GM20000 (cell line): ENCODE measurements around the gene AMOTL1.
A peak's percentile ranks its signal among the peaks of the same experiment; 100 is the strongest.

Experiments used
- DNase-seq: peaks from one replicate; pipeline ENCODE4 v3.0.0; 2012; ENCODE audit warnings: low spot score
- TF ChIP-seq, protein P1 (sequence below): IDR thresholded peaks from 2 replicates; pipeline ENCODE4 v1.5.1; 2012; ENCODE audit warnings: mild to moderate bottlenecking, control low read depth; ENCODE audit errors: extremely low read depth, missing control alignments

Gene AMOTL1

DNA sequence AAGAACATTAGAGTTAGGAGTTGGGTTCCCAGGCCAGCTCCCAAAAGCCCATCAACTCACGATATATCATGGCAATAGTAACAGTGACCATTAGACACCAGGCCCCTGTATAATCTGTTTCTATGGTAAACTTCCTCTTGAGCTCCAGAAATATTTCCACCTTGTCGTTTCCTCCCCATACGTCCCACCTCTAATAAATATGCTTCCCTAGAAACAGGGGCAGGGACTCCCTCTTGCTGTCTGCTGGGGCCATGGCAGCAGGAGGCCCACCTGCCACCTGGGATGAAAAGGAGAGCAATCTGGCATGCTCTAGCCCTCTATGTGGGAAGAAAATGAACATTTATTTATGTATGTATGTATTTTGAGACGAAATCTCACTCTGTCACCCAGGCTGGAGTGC lies 32.2 kb upstream of the AMOTL1 start:
- TF ChIP-seq, protein P1, sequence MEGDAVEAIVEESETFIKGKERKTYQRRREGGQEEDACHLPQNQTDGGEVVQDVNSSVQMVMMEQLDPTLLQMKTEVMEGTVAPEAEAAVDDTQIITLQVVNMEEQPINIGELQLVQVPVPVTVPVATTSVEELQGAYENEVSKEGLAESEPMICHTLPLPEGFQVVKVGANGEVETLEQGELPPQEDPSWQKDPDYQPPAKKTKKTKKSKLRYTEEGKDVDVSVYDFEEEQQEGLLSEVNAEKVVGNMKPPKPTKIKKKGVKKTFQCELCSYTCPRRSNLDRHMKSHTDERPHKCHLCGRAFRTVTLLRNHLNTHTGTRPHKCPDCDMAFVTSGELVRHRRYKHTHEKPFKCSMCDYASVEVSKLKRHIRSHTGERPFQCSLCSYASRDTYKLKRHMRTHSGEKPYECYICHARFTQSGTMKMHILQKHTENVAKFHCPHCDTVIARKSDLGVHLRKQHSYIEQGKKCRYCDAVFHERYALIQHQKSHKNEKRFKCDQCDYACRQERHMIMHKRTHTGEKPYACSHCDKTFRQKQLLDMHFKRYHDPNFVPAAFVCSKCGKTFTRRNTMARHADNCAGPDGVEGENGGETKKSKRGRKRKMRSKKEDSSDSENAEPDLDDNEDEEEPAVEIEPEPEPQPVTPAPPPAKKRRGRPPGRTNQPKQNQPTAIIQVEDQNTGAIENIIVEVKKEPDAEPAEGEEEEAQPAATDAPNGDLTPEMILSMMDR = no peak
- no peak for DNase-seq

DNA sequence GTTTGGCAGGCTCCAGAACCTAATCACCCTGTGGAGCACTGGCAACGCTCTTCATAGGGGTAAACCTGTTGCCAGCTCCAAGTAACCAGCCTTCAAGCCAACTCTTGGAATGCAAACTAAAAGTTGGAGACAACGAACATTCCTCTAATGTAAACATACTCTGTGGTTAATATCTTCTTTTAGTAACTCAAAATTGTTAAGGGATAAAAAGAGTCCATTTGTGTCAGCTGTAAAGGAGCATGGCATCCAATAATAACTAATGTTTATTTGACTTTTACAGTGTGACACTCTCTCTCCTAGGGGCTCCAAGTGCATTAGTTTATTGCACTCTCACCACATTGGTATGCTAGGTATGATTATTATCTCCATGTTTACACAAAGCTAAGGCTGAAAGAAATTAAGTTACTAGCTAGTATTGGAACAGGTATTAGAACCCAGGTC lies 31.0 kb upstream of the AMOTL1 start:
- TF ChIP-seq, protein P1 = no peak
- no peak for DNase-seq

DNA sequence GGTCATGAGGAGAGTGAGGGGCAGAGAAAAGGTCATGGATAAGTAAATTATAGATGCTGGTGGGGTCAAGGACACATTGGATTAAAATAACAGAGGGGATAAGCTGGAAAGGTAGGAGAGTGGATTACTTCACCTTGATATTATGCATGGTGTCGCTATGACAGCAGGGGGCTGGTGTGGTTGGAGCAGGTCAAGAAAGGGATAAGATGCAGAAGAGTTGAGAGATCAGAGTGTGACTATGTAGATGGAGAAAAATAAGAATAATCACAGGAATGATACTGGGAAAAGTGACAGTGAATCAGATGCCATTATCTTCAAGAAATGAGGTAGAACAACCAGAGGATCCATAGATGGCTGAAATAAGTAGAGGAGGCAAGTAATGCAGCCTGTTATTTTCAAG lies 29.4 kb upstream of the AMOTL1 start:
- TF ChIP-seq, protein P1 = no peak
- DNase-seq = no peak

DNA sequence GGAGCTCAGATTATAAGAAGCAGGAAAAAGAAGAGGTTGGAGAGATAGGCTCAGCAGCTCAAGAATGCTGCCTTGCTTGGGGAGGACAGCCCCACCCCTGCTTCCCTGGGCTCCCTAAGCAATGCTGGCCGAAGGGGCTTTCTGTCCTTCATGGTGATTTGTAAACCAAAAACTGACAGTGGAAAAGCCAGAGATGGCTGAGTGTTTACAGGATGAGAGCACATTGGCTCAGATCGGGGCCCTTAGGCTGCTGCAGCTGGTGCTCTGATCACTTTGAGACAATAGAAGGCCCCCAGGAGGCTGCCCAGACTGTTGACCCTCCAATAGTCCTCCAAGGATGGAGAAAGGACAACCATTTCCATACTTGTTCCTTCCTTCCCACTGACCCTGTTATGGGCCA lies 28.8 kb upstream of the AMOTL1 start:
- TF ChIP-seq, protein P1 = no peak
- DNase-seq = no peak

DNA sequence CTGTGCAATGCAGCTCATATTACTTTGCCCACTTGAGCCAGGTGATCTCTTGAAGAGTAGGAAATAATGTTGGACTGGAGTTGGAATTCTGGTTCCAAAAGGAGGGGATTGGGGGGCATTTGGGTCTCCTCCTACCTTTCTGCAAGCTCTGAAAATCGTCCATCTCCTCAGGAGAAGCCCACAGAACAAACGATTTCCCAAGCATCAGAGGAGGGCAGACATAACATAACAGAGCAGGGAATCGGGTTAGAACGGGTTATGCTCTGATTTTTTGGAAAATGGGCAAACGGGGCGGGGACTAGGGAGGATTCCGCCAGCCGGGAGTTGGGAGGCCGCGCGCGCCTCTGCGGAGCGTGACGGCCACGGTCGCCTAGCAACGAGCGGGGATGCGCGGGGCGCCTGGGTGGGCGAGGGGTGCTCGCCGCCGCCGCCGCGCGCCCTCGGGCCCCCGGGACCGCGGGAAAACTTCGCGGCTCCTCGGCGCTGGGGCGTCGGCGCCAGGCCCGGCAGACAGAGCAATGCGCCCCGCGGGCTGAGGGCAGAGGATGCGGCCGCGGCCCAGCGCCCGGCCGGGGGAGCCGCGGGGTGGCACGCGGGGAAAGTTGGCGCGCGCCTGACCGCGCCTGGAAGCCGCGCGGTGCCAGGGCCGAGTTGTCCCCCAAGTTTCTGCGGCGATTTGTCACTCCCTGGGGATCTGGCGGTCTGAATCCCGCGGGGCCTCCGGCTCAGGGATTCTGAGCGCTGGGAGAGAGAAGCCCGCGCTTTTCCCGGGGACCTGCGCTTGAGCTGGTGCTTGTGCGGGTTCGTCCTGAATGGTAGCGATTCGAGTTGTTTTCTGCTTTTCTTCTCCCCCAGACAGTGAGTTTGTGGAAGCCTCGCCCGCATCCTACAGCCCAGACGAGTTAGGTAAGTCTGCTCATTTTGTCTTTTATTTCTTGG lies 27.8 kb upstream of the AMOTL1 start:
- DNase-seq = peak; percentile 54
- TF ChIP-seq, protein P1 = no peak

DNA sequence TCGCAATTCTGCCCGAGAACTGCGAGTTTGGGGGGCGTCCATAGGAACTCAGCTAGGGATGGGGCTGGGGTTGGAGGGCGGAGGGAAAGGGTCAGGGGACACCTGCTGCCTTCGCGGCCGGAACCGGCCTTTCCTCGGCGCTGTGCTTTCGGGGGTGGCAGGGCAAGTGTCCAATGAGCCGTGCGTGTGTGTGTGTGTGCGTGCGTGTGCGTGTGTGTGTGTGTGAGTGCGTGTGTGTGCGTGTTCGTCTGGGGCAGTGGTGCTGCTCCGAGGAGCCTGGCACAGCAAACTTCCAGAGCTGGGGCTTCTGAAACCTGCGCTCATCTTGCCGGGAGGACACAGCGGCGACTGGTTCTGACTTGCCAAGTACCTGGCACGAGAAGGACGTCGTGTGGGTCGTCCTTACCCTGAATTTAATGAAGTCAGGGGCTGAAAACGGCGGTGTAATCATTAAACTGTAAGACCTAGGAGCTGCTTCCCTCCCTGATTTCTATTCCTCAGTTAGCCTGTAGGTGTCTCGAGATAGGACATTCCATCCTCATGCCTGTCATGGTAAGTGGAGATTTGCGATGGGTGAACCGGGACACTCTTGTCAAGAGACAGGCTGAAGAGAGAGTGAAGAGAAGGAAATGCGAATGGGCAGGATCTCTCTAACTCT lies 27.0 kb upstream of the AMOTL1 start:
- peak; percentile 76 for DNase-seq
- TF ChIP-seq, protein P1 = no peak

DNA sequence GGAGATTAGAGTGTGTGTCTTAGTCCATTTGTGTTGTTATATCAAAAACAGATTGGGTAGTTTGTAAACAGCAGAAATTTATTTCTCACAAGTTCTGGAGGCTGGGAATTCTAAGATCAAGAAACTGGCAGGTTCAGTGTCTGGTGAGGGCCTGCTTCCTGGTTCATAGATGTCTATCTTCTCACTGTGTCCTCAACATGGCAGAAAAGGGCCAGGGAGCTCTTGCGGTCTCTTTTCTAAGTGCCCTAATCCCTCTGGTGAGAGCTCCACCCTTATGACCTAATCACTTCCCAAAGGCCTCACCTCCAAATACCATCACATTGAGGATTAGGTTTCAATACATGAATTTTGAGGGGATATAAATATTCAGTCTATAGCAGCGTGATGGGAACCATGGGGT lies 25.5 kb upstream of the AMOTL1 start:
- DNase-seq = no peak
- TF ChIP-seq, protein P1 = no peak
